ENCODE measurements around the gene DRAXIN.

The DRAXIN gene

DNA sequence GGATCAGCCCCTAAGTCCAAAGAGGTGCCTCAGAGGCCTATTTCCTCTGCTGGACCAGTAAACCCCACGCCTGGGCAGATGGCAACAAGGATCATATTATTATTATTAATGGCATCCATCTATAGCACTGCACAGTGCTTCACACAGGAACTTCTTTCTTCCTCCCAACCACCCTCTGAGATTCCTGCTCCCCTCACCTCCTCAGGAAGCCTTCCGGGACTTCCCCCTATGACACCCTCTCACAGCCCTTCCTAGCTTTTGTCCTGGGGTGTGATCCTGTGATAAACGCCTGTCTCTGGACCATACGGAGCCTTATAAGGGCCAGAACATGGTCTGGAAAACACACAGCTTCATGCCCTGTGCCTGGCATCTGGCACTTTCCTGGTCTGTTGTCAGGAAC lies 40.5 kb upstream of the DRAXIN start:
- no peak for DNase-seq (ENCODE audit: low spot score)
- no peak overlapping the region for H3K27ac ChIP-seq
- H3K4me3 ChIP-seq: no peak overlapping the region
- TF ChIP-seq, protein P1, sequence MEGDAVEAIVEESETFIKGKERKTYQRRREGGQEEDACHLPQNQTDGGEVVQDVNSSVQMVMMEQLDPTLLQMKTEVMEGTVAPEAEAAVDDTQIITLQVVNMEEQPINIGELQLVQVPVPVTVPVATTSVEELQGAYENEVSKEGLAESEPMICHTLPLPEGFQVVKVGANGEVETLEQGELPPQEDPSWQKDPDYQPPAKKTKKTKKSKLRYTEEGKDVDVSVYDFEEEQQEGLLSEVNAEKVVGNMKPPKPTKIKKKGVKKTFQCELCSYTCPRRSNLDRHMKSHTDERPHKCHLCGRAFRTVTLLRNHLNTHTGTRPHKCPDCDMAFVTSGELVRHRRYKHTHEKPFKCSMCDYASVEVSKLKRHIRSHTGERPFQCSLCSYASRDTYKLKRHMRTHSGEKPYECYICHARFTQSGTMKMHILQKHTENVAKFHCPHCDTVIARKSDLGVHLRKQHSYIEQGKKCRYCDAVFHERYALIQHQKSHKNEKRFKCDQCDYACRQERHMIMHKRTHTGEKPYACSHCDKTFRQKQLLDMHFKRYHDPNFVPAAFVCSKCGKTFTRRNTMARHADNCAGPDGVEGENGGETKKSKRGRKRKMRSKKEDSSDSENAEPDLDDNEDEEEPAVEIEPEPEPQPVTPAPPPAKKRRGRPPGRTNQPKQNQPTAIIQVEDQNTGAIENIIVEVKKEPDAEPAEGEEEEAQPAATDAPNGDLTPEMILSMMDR (IDR thresholded peaks at IDR 0.05): no peak

DNA sequence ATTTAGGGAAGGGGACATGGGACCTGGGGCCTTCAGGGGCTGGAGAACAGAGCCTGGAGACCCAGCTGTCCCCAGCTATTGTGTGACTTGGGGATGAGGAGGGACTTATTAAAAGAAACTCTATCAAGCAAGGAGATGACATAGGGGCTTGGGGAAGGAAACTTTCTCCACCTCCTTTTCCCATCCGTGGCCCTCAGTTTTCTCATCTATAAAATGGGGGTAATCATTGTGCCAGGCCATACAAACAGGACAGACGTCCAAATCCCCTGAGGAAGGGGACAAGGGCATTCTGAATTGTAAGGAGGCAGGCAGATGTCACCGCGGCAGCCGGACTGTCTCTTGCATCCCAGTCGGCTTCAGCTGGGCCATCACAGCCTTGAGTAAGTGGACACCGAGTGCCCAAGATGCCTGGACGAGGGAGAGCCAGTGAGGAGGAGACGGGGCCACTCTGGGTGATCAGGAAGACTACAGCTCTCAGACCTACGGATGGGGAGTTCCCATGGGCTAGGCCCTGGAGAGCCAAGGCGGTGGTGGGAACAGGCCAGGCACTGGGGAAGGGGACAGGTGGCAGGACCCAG lies 39.2 kb upstream of the DRAXIN start:
- DNase-seq (ENCODE audit: low spot score): no peak
- TF ChIP-seq, protein P1 (IDR thresholded peaks at IDR 0.05): no peak
- H3K27ac ChIP-seq: no peak overlapping the region
- H3K4me3 ChIP-seq: no peak overlapping the region

DNA sequence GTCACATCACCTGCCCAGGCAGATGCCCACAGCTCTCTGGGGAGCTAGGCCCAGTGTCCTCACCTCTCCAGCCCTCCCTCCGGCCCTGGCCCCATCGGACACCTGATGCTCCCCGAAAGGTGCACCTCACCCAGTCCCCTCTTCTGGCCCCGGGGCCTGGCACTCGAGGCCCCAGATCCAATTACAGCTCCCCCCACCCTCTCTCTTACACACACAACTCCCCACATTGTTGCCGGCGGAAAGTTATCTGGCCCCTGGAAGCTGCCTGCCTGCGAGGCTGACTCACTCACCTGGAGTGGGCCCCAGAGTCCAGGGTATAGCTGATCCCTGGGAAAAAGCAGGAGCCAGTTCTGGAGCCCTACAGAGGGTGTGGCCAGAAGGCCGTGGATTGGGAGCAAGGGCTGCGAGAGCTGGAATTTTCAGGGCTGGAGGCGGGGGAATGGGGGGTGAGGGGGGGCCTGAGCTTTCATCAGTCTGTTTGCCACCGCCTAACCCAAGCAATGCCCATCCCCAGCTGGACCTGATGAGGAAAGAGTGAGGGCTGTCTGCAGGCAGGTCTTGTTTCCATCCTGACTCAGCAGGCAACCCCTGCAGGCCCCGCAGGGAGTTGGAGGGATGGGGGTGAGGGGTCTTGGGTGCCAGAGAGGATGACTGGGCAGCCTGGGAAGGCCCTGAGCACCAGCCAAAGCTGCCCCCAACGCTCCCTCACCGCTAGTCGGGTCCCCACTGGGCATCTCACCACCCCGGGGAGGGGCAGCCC lies 38.2 kb upstream of the DRAXIN start:
- TF ChIP-seq, protein P1 (IDR thresholded peaks at IDR 0.05): no peak
- DNase-seq (ENCODE audit: low spot score): no peak
- Histone ChIP-seq H3K27ac (peak overlapping the region in 1 of 2 donors; percentile 11), H3K4me3 (peak overlapping the region; percentile 91)

DNA sequence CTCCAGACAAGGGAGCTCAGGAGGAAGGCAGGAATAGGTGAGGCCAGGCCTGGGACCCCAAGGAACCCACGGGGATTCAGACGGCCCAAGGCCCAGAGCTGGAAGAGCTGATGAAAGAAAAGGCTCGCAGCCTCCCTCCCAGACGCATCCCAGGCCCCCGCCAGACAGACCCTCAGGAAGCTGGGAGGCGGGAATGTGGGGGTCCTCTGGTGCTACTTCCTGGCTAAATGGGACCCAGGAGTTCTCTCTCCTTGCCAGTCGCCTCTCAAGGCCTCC lies 37.7 kb upstream of the DRAXIN start:
- TF ChIP-seq, protein P1 (IDR thresholded peaks at IDR 0.05): no peak
- peak overlapping the region; percentile 91 for H3K4me3 ChIP-seq

DNA sequence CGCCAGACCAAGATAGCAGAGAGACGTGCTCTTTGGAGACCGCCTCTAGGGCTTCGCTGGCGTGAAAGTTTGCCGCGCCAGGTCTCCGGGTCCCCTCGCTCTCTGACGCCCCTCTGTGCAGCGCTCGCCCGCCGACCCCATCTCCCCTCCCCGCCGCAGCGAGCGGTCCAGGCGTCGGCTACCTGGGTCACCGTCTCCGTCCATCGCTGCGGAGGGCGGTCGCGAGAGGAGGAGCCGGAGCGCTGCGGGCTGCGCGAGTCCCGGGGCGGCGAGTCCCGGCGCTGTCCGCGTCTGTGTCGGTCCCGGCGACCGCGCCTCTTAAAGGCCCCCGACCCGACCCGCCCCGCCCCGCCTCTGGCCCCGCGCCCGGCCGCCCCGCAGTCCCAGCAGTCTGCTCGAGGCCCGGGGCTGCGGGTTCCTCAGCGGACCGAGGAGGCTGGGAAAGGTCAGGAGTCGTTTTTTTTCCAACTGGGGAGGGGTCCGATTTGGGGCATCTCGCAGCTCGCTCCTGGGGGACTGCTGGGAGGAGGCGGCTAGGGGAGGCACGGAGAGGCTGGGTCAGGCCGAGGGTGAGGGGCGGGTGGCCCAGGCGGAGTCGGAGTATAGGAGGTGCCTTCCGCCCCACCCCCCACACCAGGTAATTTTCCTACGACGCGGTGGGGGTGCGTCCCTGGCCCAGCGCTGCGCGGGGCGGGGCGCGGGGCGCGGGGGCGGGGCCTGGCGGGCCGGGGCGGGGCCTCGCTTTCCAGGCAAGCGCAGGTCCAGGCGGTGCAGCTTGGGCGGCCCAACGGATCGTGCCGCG lies 37.2 kb upstream of the DRAXIN start, which contains the start of the genes FBXO2 and FBXO44:
TSS of gene FBXO2 (minus strand) at position 293 of the 802 bp plus-strand sequence. CDS start at position 204, 89 bp downstream.
TSS of gene FBXO44 (plus strand) at position 741 of the 802 bp plus-strand sequence. CDS start 959 bp downstream, outside the sequence.
- Histone ChIP-seq H3K4me3 (peak within 1 kb of the TSS; percentile 91), H3K27ac (peak within 1 kb of the TSS in 1 of 2 donors; percentile 75)
- TF ChIP-seq, protein P1 (IDR thresholded peaks at IDR 0.05): no peak
- no peak for DNase-seq (ENCODE audit: low spot score)

More for the DNA sequence above, 37.7 kb upstream of the DRAXIN start:
- DNase-seq (ENCODE audit: low spot score): no peak
- H3K27ac ChIP-seq: peak overlapping the region in 1 of 2 donors; percentile 75

DNA sequence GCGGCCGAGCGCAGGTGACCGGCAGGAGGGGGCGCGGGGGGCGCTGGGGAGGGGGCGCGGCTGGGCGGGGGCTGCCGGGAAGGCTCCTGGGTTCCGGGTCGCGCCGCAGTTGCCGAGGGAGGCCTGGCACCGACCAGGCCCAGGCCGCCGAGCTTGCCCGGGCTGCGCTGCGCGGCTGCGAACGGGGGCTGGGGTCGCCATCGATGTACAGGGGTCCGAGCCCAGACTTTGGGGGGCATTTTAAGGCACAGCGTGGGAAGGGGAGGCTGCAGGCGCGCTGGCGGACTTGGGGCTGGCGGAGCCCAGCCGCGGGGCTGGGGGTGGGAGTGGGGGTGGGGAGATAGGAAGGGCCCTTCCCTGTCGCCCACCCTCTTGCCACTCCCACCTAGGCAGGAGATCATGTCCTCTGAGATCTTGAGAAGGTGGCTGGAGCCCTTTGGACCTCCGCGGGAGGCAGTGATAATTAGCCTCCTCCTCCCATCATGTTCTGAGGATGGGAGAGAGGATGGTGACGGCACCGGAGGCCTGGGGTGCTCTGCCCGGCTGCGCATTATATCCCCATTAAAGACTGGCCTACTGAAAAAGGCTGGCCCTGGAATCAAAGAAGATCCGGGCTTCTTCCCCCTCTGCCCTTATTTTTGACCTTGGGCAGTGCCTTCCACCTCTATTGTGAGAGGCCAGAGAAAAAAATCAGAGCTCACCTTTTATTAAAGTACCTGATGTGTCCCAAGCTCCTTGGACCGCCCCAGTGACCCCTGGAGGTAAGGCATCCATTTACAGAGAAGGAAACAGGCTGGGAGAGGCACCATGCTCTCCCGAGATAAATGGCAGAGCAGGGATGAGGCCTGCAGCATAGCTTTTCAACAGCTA lies 36.3 kb upstream of the DRAXIN start:
- DNase-seq (ENCODE audit: low spot score): no peak
- Histone ChIP-seq H3K4me3 (peak overlapping the region; percentile 91), H3K27ac (peak overlapping the region in 1 of 2 donors; percentile 75)
- TF ChIP-seq, protein P1 (IDR thresholded peaks at IDR 0.05): no peak
